COLO829 (cell line): ENCODE data around the gene DOK5.
"Not testable (repeated sequence)": the region's sequence is repeated elsewhere in the genome, so short reads cannot be mapped to it uniquely, and the experiment has no call there.

Experiments
- DNase-seq: peaks from one replicate; pipeline ENCODE4 v3.0.0; 2012; ENCODE audit warnings: low spot score

Gene DOK5

GRCh38 chr20:54472607-54473006, 2.8 kb upstream of the DOK5 start:
- no peak for DNase-seq

- no peak for DNase-seq
Measured at GRCh38 chr20:54473340-54473739, 2.1 kb upstream of the DOK5 start.

DNA sequence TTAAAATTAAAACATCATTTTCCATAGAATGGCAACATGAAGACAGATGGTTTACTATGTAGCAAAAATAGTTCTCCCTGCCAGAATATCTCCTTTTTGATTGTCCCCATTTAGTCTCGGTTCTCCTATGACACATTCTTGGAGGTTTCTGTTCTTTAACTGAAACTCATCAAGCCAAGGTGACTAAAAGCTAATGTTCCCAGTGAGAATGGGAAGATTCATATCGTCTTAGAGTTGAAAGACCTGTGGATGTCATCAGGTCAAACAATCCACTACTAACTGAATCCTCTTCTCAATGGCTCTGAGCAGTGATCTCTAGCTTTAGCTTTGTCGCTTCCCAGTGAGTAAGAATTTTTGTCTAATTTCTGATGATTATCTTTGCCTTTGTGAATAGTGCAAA, 1.3 kb upstream of the DOK5 start:
- DNase-seq = no peak

DNA sequence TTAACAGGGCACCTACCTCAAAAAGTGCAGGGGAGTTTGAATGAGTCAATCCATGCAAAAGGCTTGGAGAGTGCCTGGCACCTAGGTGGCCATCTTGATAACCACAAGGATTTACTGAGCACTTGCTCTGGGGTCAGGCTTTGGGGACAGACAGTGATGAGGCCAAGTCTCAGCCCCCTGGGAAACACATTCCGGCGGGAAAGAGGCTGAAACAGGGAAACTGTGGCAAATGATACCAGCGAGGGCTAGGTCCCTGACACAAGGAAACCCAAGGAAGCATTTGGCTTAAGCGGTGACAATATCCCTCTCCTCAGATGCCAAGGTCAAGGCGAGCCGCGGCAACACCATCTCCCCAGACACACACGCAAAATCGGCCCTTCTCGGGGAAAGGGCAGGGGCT, 527 bp upstream of the DOK5 start:
- no peak for DNase-seq

DNA sequence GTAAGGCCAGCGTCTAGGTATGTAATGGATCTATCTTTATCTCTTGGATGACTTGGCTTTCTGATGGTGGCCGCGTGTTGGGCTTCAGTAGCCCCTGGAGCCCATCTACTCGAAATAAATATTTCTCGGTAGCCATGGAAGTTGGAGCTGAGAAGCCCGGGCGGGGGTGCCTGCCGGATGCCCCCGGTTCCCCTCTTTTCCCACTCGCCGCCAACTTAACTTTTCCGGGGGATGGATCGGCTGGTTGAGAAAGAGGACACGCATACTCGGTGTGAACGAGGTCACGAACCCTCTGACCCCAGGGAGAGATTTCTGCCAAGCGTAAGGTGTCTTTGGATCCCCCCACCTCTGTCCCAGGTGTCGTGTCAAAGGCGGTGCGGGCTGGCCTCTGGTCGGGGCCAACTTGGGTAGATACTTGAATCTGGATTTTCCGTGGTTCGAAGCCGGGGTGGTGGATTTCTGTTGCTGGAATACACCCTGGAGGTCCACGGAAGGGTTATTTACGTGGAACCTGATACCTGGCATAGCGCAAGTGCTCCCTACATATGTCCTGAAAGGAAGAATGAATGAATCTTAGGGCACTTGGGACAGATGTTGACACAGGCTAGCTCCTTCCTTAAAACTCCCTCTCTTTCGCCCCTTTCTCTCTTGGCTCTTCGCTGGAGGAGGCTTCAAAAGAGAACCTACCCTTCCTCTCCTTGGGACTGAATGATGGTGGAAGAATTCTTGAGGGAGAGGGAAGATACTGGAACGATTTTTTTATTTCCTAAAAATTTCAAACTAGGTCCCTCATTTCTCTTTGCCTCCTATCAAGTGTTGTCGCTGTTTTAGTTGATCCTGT, 996 bp downstream of the DOK5 start:
- DNase-seq = no peak

GRCh38 chr20:54477191-54477955, 2.0 kb downstream of the DOK5 start:
- no peak for DNase-seq

DNA sequence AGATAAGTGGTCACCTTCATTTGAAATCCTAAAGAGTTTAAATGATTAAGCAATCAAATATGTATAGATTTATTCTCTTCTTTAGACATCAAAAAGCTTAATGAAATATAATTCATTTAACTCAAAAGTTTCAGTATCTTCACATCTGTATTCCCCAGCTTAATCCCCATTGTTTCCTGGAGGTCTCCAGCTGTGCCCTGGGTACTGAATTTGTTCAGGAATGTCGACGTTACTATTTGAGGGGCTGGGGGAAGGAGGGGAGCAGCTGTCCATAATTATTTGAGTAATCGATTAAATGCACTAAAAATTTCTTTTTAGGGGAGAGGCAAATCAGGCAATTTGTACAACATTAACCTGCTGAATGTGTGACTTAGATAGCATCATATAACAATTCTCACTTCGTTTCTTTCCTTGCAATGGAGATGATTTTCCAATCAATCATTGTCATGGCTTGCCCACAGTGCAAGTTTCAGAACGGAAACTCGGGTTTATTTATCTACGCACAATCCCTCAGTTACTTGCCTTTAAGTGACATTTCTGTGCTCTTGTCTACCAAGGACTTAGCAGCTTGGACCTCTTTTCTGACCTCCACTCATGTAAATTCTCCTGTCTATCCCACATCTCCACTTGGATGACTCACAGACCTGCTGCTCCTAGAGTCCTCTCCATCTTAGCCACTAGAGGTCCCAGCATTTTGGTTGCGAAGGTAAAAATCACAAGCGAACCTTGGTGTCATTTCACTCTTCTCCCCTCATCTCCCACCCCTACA, 3.9 kb downstream of the DOK5 start:
- no peak for DNase-seq

- not testable (repeated sequence) for DNase-seq
Measured at GRCh38 chr20:54479937-54480336, 4.5 kb downstream of the DOK5 start.

- no peak for DNase-seq
Measured at GRCh38 chr20:54481442-54481841, 6.0 kb downstream of the DOK5 start.

- no peak for DNase-seq
Measured at GRCh38 chr20:54485631-54486030, 10.2 kb downstream of the DOK5 start.

DNA sequence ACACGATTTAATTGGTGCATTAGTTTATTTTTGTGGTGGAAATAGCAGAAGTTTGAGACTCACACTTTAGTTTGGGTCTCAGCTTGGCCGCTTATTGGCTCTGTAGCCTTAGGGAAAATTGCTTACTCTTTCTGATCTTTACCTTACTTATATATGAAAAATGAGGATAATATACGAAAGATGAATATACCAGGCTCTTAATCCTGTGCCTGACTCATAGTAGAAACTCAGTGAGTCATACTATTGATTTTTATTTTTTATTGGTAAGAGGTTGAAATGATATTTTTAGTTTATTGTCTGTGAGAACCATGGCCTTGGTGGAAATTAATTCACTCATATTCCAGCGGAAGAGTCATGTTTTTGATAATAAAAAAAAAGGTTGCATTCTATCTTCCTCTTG, 11.2 kb downstream of the DOK5 start:
- DNase-seq = no peak

GRCh38 chr20:54488442-54488841, 13.0 kb downstream of the DOK5 start:
- DNase-seq = no peak

DNA sequence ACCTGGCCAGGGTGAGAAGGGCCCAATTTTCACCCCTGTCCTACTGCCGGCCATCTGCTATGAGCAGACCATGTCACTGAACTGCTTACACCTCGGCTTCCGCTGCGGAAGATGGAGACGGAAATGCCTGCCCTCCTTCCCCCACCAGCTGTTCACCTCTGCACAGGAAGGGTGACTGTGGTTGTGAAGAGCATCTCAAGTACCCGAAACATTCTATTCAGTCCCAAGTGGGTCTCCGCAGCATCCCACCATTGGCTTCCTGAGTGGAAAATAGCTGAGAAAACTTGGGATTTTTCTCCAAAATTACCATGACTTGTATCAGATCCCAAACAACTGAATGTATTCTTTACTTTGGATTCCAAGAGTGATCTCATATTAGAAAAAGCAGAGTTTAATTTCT, 16.1 kb downstream of the DOK5 start:
- DNase-seq = no peak

DNA sequence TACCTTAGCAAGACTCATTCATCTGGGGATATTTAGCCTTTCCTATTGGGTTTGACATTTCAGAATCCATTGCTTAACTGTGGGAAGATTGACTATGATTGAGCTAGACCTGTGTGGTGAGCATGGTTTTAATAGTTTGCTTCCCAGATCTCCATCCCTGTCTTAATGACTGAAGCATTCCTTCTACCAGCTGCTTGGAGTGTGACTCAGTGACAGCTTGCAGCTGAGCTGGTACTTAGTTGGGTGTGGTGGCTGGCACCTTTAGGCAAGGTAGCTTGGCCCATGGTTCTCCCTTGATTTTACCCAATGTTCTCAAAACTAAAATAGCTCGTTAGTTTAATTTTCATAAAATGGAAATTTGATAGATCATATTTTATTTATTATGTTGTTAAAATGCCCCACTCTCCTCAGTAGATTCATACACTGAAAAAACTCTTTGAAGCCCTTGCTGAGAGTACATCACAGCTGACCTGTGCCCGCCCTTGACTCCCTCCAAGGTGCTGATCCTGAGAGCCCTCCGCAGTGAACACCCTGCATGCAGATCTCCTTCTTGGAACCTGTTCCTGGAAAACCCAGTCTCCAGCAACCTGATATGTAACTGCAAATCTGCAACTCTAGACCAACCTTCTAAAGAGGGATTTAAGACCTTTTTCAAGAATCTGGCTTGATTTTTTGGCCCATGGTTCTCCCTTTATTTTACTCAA, 19.1 kb downstream of the DOK5 start:
- no peak for DNase-seq

- no peak for DNase-seq
Measured at GRCh38 chr20:54497931-54498718, 22.7 kb downstream of the DOK5 start.

GRCh38 chr20:54499111-54499510, 23.7 kb downstream of the DOK5 start:
- DNase-seq = no peak

DNA sequence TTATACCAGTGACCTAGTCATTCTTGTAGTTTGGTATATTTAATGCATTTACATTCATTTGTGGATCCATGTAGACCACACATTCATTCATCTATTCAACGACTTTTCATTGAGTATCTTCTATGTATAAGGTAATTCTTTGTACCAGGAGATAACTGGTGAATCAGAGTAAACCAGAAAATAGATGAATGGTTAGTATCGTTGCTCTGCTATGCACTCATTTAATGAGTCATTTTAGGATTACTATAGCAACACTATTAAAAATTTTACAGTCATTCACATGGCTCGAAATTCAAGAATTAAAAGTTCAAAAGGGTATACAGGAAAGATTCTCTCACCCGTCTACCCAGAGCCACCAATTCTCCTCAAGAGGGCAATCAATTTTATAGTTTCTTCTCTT, 26.8 kb downstream of the DOK5 start:
- DNase-seq = peak; percentile 50

- DNase-seq = no peak
Measured at GRCh38 chr20:54506643-54507042, 31.2 kb downstream of the DOK5 start.

DNA sequence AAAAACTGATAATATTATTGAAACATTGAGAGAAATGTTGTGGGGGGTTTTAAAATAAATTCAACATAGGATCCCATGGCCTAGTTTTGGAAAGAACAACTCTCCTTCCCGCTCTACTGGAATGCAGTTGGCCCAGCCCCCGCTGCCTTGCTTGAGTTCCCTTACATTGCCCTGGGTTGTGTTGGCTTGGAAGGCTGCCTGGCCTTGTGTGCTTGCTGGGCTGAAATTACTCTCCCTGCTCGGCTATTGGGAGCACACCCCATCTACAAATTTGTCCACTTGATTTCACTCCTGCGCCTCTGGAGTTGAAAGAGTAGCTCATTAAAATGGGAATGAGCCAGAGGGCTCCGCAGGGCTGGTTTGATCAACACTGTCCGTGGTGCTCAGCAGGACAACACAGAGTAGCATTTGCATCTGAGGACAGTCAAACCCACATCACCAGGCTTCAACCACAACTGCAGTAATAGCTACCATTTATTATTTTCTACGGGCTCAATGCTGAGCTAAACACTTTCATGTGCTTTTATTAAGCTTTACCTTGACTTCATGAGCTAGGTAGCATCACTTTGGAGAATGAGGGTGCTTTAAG, 35.2 kb downstream of the DOK5 start:
- no peak for DNase-seq

GRCh38 chr20:54512694-54513093, 37.3 kb downstream of the DOK5 start:
- DNase-seq = no peak
